ENCODE data around the gene STON1. TPM values are rescaled to one million over a fixed set of nuclear protein-coding genes. Genes with fewer than 3 reads are reported as not detected.
A peak's percentile ranks its signal among the peaks of the same experiment; 100 is the strongest.

STON1 gene
- total RNA-seq, 2 donors from 2014 or later: 2.1 to 11.9 TPM

DNA sequence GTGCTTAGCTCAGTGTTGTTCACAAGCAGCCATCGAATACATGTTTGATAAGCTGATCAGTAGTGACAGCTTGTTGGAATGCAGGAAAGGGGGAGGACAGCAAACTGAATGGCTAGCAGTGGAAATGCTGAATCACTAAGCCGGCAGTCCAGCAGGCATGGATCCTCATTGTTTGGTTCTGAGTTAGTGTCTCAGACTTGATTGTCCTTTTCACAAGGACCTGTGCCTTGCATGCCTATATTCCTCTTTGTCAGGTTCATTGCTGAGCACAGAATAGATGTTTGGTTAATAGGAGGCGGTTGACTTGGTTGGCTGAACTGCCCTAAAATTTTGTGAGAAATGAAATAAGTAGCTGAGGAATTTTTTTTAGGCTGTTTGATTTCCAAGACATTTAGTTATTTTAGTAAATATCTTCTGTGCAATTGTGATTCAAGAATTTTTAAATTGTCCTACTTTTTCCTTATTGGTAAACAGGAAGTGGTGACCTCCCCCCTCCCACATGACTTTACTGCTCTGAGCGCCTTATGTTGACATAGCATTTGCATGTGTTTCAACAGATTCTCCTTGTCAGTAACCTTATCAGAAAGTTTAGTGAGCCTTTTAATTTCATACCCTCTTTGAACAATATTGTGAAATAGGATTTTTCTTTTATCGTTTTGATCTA lies 21.4 kb upstream of the STON1 start:
- H3K4me3 ChIP-seq: no peak overlapping the region
- no peaks in the 10 kb centered on the region for H3K9me3 ChIP-seq
- DNase-seq: no peak
- H3K4me1 ChIP-seq: no peaks in the 10 kb centered on the region
- H3K27ac ChIP-seq: peak overlapping the region; percentile 45
- TF ChIP-seq, protein P1, sequence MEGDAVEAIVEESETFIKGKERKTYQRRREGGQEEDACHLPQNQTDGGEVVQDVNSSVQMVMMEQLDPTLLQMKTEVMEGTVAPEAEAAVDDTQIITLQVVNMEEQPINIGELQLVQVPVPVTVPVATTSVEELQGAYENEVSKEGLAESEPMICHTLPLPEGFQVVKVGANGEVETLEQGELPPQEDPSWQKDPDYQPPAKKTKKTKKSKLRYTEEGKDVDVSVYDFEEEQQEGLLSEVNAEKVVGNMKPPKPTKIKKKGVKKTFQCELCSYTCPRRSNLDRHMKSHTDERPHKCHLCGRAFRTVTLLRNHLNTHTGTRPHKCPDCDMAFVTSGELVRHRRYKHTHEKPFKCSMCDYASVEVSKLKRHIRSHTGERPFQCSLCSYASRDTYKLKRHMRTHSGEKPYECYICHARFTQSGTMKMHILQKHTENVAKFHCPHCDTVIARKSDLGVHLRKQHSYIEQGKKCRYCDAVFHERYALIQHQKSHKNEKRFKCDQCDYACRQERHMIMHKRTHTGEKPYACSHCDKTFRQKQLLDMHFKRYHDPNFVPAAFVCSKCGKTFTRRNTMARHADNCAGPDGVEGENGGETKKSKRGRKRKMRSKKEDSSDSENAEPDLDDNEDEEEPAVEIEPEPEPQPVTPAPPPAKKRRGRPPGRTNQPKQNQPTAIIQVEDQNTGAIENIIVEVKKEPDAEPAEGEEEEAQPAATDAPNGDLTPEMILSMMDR (IDR thresholded peaks at IDR 0.05): no peak
- intact Hi-C loops (cut with DNase I): no loop called here
- H3K36me3 ChIP-seq: no peaks in the 10 kb centered on the region
- H3K9ac ChIP-seq (ENCODE audit: low read depth in 2 of 2, low read length in 2 of 2): no peak overlapping the region
- H3K27me3 ChIP-seq: no peaks in the 10 kb centered on the region

- intact Hi-C loops (cut with DNase I): no loop called here
- TF ChIP-seq, protein P1 (IDR thresholded peaks at IDR 0.05): no peak
- no peak overlapping the region for H3K4me3 ChIP-seq
- H3K4me1 ChIP-seq: no peaks in the 10 kb centered on the region
- no peak for DNase-seq
- H3K27ac ChIP-seq: no peak overlapping the region
- no peaks in the 10 kb centered on the region for H3K36me3 ChIP-seq
- no peaks in the 10 kb centered on the region for H3K9me3 ChIP-seq
- no peak overlapping the region for H3K9ac ChIP-seq (ENCODE audit: low read depth in 2 of 2, low read length in 2 of 2)
- no peaks in the 10 kb centered on the region for H3K27me3 ChIP-seq
These were observed 19.6 kb upstream of the STON1 start for GRCh38 chr2:48510329-48510728.

GRCh38 chr2:48511849-48512470 lies 18.0 kb upstream of the STON1 start:
- H3K4me1 ChIP-seq: no peaks in the 10 kb centered on the region
- no peaks in the 10 kb centered on the region for H3K27me3 ChIP-seq
- intact Hi-C loops (cut with DNase I): no loop called here
- TF ChIP-seq, protein P1 (IDR thresholded peaks at IDR 0.05): no peak
- H3K9ac ChIP-seq (ENCODE audit: low read depth in 2 of 2, low read length in 2 of 2): no peak overlapping the region
- no peak overlapping the region for H3K27ac ChIP-seq
- H3K36me3 ChIP-seq: no peaks in the 10 kb centered on the region
- H3K4me3 ChIP-seq: no peak overlapping the region
- no peaks in the 10 kb centered on the region for H3K9me3 ChIP-seq
- no peak for DNase-seq

DNA sequence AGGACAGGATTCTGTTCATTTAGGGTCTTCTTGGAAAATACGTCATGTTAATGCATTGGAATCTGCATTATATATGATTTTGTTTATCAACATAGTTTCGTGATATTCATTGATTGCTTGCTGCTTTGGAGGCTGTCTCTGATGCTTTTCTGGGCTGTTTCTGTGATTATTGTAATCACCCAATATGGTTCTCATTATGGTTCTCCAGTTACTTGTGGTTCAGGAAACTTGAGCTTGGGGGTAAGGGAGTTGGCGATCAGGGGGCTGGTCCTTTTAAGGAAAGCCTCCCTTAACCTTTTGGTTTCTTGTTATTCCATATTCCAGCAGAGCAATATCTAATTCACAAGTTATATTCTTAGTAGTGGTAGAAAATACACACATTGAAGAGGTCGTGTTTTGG lies 17.4 kb upstream of the STON1 start:
- Histone ChIP-seq H3K9me3 (no peaks in the 10 kb centered on the region), H3K4me1 (no peaks in the 10 kb centered on the region), H3K27me3 (no peaks in the 10 kb centered on the region), H3K9ac (ENCODE audit: low read depth in 2 of 2, low read length in 2 of 2) (no peak overlapping the region), H3K36me3 (no peaks in the 10 kb centered on the region), H3K27ac (no peak overlapping the region), H3K4me3 (no peak overlapping the region)
- no peak for DNase-seq
- intact Hi-C loops (cut with DNase I): no loop called here
- TF ChIP-seq, protein P1 (IDR thresholded peaks at IDR 0.05): no peak

GRCh38 chr2:48514348-48515003 lies 15.5 kb upstream of the STON1 start:
- no peak overlapping the region for H3K4me3 ChIP-seq
- no peak overlapping the region for H3K9ac ChIP-seq (ENCODE audit: low read depth in 2 of 2, low read length in 2 of 2)
- no peaks in the 10 kb centered on the region for H3K36me3 ChIP-seq
- intact Hi-C loops (cut with DNase I): no loop called here
- H3K4me1 ChIP-seq: no peaks in the 10 kb centered on the region
- TF ChIP-seq, protein P1 (IDR thresholded peaks at IDR 0.05): no peak
- H3K27ac ChIP-seq: no peak overlapping the region
- DNase-seq: no peak
- H3K9me3 ChIP-seq: no peaks in the 10 kb centered on the region
- H3K27me3 ChIP-seq: no peaks in the 10 kb centered on the region
